Tibial nerve (tissue), 3 donors: Measurements from ENCODE around the gene PIK3CB.

Source experiments
- CTCF ChIP-seq, 5 experiments: fragments of 200-600 bp in 3 of 5; fragments of 450-650 bp in 2 of 5; sonication (generic) in 3 of 5; IDR thresholded peaks; one replicate each; pipeline ENCODE4 v1.5.1; 2016 to 2019; ENCODE audit warnings: antibody characterized with exemption in 5 of 5, mild to moderate bottlenecking in 3 of 5, moderate library complexity in 2 of 5
- POLR2A ChIP-seq, 2 donors: fragments of 450-650 bp; IDR thresholded peaks; one replicate each; pipeline ENCODE4 v1.6.1; 2017; ENCODE audit warnings: antibody characterized with exemption in 2 of 2, mild to moderate bottlenecking in 2 of 2, moderate library complexity in 2 of 2

- TF ChIP-seq POLR2A (IDR thresholded peaks at IDR 0.05) (no peak), CTCF (IDR thresholded peaks at IDR 0.05) (no peak)
Observed at GRCh38 chr3:138856799-138857198, 22.1 kb upstream of the PIK3CB start.
